BLaER1 (cell line): Measurements from ENCODE around the gene FRK.
"Not testable (repeated sequence)": the region's sequence is repeated elsewhere in the genome, so short reads cannot be mapped to it uniquely, and the experiment has no call there.

Experiments used
- H3K27ac ChIP-seq: shearing (Covaris generic); formaldehyde crosslinking; 2 replicates; pipeline ENCODE4 v1.8.1; 2022
- H3K27me3 ChIP-seq: shearing (Covaris generic); formaldehyde crosslinking; 2 replicates; pipeline ENCODE4 v1.8.1; 2022
- H3K36me3 ChIP-seq: shearing (Covaris generic); formaldehyde crosslinking; 2 replicates; pipeline ENCODE4 v1.8.1; 2022
- H3K4me1 ChIP-seq: shearing (Covaris generic); formaldehyde crosslinking; 2 replicates; pipeline ENCODE4 v1.8.1; 2022
- H3K4me2 ChIP-seq: shearing (Covaris generic); formaldehyde crosslinking; 2 replicates; pipeline ENCODE4 v1.8.1; 2022
- H3K4me3 ChIP-seq: shearing (Covaris generic); formaldehyde crosslinking; 2 replicates; pipeline ENCODE4 v1.8.1; 2022
- H3K9ac ChIP-seq: shearing (Covaris generic); formaldehyde crosslinking; 2 replicates; pipeline ENCODE4 v1.8.1; 2022
- H3K9me3 ChIP-seq: shearing (Covaris generic); formaldehyde crosslinking; 2 replicates; pipeline ENCODE4 v1.8.1; 2022
- H4K20me1 ChIP-seq: shearing (Covaris generic); formaldehyde crosslinking; 2 replicates; pipeline ENCODE4 v1.8.1; 2022
- Cebpa-rat ChIP-seq: shearing (Covaris generic); IDR thresholded peaks from 2 replicates; pipeline ENCODE4 v1.8.1; 2022

Gene FRK

GRCh38 chr6:116059713-116060571 is 749 bp downstream of the FRK start:
- Histone ChIP-seq H3K36me3 (no peaks in the 10 kb centered on the region), H3K27ac (no peak overlapping the region), H3K4me1 (no peaks in the 10 kb centered on the region), H3K4me3 (no peak overlapping the region), H3K27me3 (no peaks in the 10 kb centered on the region), H3K4me2 (no peak overlapping the region), H4K20me1 (no peaks in the 10 kb centered on the region), H3K9ac (no peak overlapping the region), H3K9me3 (no peaks in the 10 kb centered on the region)
- no peak for TF ChIP-seq Cebpa-rat

- H3K36me3 ChIP-seq, result no peaks in the 10 kb centered on the region
- no peak overlapping the region for H3K9ac ChIP-seq
- H3K9me3 ChIP-seq, result no peaks in the 10 kb centered on the region
- no peak overlapping the region for H3K4me2 ChIP-seq
- no peak overlapping the region for H3K27ac ChIP-seq
- H4K20me1 ChIP-seq, result no peaks in the 10 kb centered on the region
- no peak overlapping the region for H3K4me3 ChIP-seq
- TF ChIP-seq Cebpa-rat, result no peak
- H3K27me3 ChIP-seq, result no peaks in the 10 kb centered on the region
- H3K4me1 ChIP-seq, result no peaks in the 10 kb centered on the region
Observed at GRCh38 chr6:116057766-116058165, 2.9 kb downstream of the FRK start.

GRCh38 chr6:116055513-116055912 is 5.2 kb downstream of the FRK start:
- no peaks in the 10 kb centered on the region for H3K4me1 ChIP-seq
- no peak overlapping the region for H3K4me2 ChIP-seq
- no peaks in the 10 kb centered on the region for H3K27me3 ChIP-seq
- no peak overlapping the region for H3K9ac ChIP-seq
- no peak overlapping the region for H3K27ac ChIP-seq
- no peaks in the 10 kb centered on the region for H3K9me3 ChIP-seq
- no peaks in the 10 kb centered on the region for H3K36me3 ChIP-seq
- no peak overlapping the region for H3K4me3 ChIP-seq
- H4K20me1 ChIP-seq, result no peaks in the 10 kb centered on the region
- no peak for TF ChIP-seq Cebpa-rat

- Histone ChIP-seq H3K27ac (no peak overlapping the region), H3K4me1 (no peaks in the 10 kb centered on the region), H3K36me3 (no peaks in the 10 kb centered on the region), H4K20me1 (no peaks in the 10 kb centered on the region), H3K4me2 (no peak overlapping the region), H3K27me3 (no peaks in the 10 kb centered on the region), H3K9ac (no peak overlapping the region), H3K9me3 (no peaks in the 10 kb centered on the region), H3K4me3 (no peak overlapping the region)
- TF ChIP-seq Cebpa-rat, result no peak
Observed at GRCh38 chr6:116051244-116051643, 9.4 kb downstream of the FRK start.

GRCh38 chr6:116050737-116051136 is 10.0 kb downstream of the FRK start:
- no peaks in the 10 kb centered on the region for H3K36me3 ChIP-seq
- no peaks in the 10 kb centered on the region for H3K4me1 ChIP-seq
- no peak overlapping the region for H3K4me3 ChIP-seq
- no peaks in the 10 kb centered on the region for H3K27me3 ChIP-seq
- no peaks in the 10 kb centered on the region for H4K20me1 ChIP-seq
- no peak overlapping the region for H3K27ac ChIP-seq
- no peaks in the 10 kb centered on the region for H3K9me3 ChIP-seq
- no peak overlapping the region for H3K9ac ChIP-seq
- TF ChIP-seq Cebpa-rat, result no peak
- H3K4me2 ChIP-seq, result no peak overlapping the region

- H3K4me1 ChIP-seq, result no peaks in the 10 kb centered on the region
- no peak overlapping the region for H3K27ac ChIP-seq
- no peak for TF ChIP-seq Cebpa-rat
- H3K27me3 ChIP-seq, result no peaks in the 10 kb centered on the region
- no peaks in the 10 kb centered on the region for H3K9me3 ChIP-seq
- no peaks in the 10 kb centered on the region for H3K36me3 ChIP-seq
- no peak overlapping the region for H3K4me3 ChIP-seq
- H4K20me1 ChIP-seq, result no peaks in the 10 kb centered on the region
- H3K4me2 ChIP-seq, result no peak overlapping the region
- H3K9ac ChIP-seq, result no peak overlapping the region
Observed at GRCh38 chr6:116049321-116049720, 11.4 kb downstream of the FRK start.

- TF ChIP-seq Cebpa-rat, result no peak
- H4K20me1 ChIP-seq, result no peaks in the 10 kb centered on the region
- no peak overlapping the region for H3K9ac ChIP-seq
- no peaks in the 10 kb centered on the region for H3K27me3 ChIP-seq
- no peaks in the 10 kb centered on the region for H3K4me1 ChIP-seq
- H3K9me3 ChIP-seq, result no peaks in the 10 kb centered on the region
- no peaks in the 10 kb centered on the region for H3K36me3 ChIP-seq
- H3K27ac ChIP-seq, result no peak overlapping the region
- H3K4me2 ChIP-seq, result no peak overlapping the region
- no peak overlapping the region for H3K4me3 ChIP-seq
Observed at GRCh38 chr6:116047173-116047933, 13.3 kb downstream of the FRK start.

GRCh38 chr6:116046737-116047136 is 14.0 kb downstream of the FRK start:
- no peak for TF ChIP-seq Cebpa-rat
- H4K20me1 ChIP-seq, result no peaks in the 10 kb centered on the region
- no peak overlapping the region for H3K4me2 ChIP-seq
- no peaks in the 10 kb centered on the region for H3K36me3 ChIP-seq
- H3K4me3 ChIP-seq, result no peak overlapping the region
- H3K27ac ChIP-seq, result no peak overlapping the region
- H3K9me3 ChIP-seq, result no peaks in the 10 kb centered on the region
- H3K4me1 ChIP-seq, result no peaks in the 10 kb centered on the region
- no peak overlapping the region for H3K9ac ChIP-seq
- H3K27me3 ChIP-seq, result no peaks in the 10 kb centered on the region

- H3K36me3 ChIP-seq, H3K4me2 ChIP-seq, H3K27me3 ChIP-seq, H3K4me3 ChIP-seq, H3K9me3 ChIP-seq, H4K20me1 ChIP-seq, H3K27ac ChIP-seq, H3K9ac ChIP-seq, H3K4me1 ChIP-seq: not testable (repeated sequence)
Observed at GRCh38 chr6:116046272-116046671, 14.4 kb downstream of the FRK start.

- H3K9me3 ChIP-seq, result no peaks in the 10 kb centered on the region
- H3K4me3 ChIP-seq, result no peak overlapping the region
- no peaks in the 10 kb centered on the region for H3K36me3 ChIP-seq
- H3K4me2 ChIP-seq, result no peak overlapping the region
- no peak overlapping the region for H3K9ac ChIP-seq
- no peak overlapping the region for H3K27ac ChIP-seq
- no peak for TF ChIP-seq Cebpa-rat
- H3K27me3 ChIP-seq, result no peaks in the 10 kb centered on the region
- no peaks in the 10 kb centered on the region for H3K4me1 ChIP-seq
- H4K20me1 ChIP-seq, result no peaks in the 10 kb centered on the region
Observed at GRCh38 chr6:116041934-116042333, 18.8 kb downstream of the FRK start.
